Measurements from ENCODE around the gene GSG1L. TPM values are rescaled to one million over a fixed set of nuclear protein-coding genes. Genes with fewer than 3 reads are reported as not detected.

Gene GSG1L
- total RNA-seq, 2 experiments from 2014 or later = not detected

- no peak for DNase-seq
These were observed 204.5 kb downstream of the GSG1L start for GRCh38 chr16:27859020-27859419.

GRCh38 chr16:27853651-27854050, 209.9 kb downstream of the GSG1L start:
- no peak overlapping the region for H3K4me3 Mint-ChIP-seq
- POLR2A ChIA-PET = no interaction called here
- no peaks in the 10 kb centered on the region for H3K36me3 Mint-ChIP-seq (ENCODE audit: low read depth)
- peaks cover 6% of the 10 kb centered on the region for H3K27me3 Mint-ChIP-seq
- no peaks in the 10 kb centered on the region for H3K4me1 Mint-ChIP-seq
- CTCF ChIA-PET = no interaction called here
- DNase-seq = no peak
- no peaks in the 10 kb centered on the region for H3K9me3 Mint-ChIP-seq
- no peak overlapping the region for H3K27ac Mint-ChIP-seq

More at GRCh38 chr16:27859020-27859419, 204.5 kb downstream of the GSG1L start:
- peaks cover 13% of the 10 kb centered on the region for H3K9me3 Mint-ChIP-seq
- no peak overlapping the region for H3K27ac Mint-ChIP-seq
- no peak overlapping the region for H3K4me3 Mint-ChIP-seq
- ChIA-PET POLR2A (no interaction called here), CTCF (interaction anchor here (1.0 kb wide), 1 partner anchor 8 kb away, joined by 4 read pairs; no protein-coding TSS in a partner anchor)
- no peaks in the 10 kb centered on the region for H3K27me3 Mint-ChIP-seq
- H3K4me1 Mint-ChIP-seq = no peaks in the 10 kb centered on the region
- H3K36me3 Mint-ChIP-seq (ENCODE audit: low read depth) = no peaks in the 10 kb centered on the region

GRCh38 chr16:27853101-27853500, 210.4 kb downstream of the GSG1L start:
- Mint-ChIP-seq H3K27ac (no peak overlapping the region), H3K27me3 (peaks cover 6% of the 10 kb centered on the region), H3K36me3 (ENCODE audit: low read depth) (no peaks in the 10 kb centered on the region), H3K4me1 (no peaks in the 10 kb centered on the region), H3K4me3 (no peak overlapping the region), H3K9me3 (no peaks in the 10 kb centered on the region)
- no peak for DNase-seq
- ChIA-PET POLR2A (no interaction called here), CTCF (no interaction called here)

DNA sequence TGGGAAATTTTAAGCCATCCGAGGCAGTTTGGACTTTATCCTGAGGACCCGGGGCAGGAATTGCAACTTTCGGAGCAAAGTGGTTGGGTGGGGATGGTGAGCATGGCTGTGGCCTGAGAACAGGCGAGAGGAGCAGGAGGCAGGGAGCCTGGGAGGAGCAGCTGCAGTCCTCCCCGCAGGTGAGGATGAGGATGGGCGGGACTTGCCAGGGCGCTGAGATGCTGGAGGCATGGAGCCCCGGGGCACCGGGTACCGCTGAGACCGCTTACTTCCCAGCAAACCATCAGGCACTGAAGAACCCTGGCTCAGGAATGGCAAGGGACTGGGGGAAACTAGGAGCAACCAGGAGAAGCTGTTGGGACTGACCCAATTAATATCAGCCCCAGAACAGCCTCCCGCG, 210.8 kb downstream of the GSG1L start:
- no peaks in the 10 kb centered on the region for H3K4me1 Mint-ChIP-seq
- no peak overlapping the region for H3K4me3 Mint-ChIP-seq
- peaks cover 6% of the 10 kb centered on the region for H3K27me3 Mint-ChIP-seq
- H3K9me3 Mint-ChIP-seq = no peaks in the 10 kb centered on the region
- no peak for DNase-seq
- no peaks in the 10 kb centered on the region for H3K36me3 Mint-ChIP-seq (ENCODE audit: low read depth)
- ChIA-PET CTCF (no interaction called here), POLR2A (no interaction called here)
- no peak overlapping the region for H3K27ac Mint-ChIP-seq

DNA sequence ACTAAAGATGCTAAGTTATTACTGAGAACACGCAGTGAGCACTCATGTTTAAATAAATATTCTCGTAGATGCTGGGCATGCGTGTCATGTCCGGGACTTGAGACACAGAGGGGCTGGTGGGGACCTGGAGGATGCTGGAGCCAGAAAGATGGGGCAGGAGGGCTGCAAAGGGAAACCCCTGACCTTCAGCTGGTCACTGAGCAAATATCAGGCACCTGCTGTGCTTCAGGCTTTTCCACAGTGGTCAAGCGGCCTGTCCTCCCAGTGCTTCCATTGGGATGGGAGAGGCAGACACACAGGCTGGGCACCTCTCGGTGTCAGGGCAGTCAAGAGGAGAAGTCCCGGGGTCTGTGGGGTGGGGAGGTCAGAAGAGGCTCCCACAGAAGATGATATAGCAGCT, 211.4 kb downstream of the GSG1L start:
- Mint-ChIP-seq H3K4me3 (no peak overlapping the region), H3K36me3 (ENCODE audit: low read depth) (no peaks in the 10 kb centered on the region), H3K9me3 (no peaks in the 10 kb centered on the region), H3K27ac (no peak overlapping the region), H3K27me3 (peaks cover 6% of the 10 kb centered on the region), H3K4me1 (no peaks in the 10 kb centered on the region)
- CTCF ChIA-PET = no interaction called here
- POLR2A ChIA-PET = no interaction called here
- DNase-seq = no peak

DNA sequence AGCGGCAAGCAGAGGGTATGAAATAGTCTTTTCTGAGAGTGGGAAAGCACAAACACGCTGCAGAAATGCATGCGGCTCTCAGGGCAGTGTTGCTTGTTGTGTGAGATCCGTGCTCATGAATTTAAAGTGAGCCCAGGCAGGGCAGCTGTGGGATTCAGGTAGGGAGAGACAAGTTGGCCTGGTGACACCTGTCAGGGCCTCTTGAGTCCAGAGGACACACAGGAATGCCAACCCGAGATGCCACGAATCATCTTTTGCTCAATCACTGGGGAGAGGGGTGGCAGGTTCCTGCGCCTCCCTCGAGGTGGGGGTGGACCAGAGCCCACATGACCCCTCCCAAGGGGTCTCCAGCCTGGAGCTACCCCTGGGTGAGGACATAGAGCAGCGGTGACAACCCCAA, 211.9 kb downstream of the GSG1L start:
- Mint-ChIP-seq H3K4me3 (no peak overlapping the region), H3K27ac (no peak overlapping the region), H3K9me3 (no peaks in the 10 kb centered on the region), H3K4me1 (no peaks in the 10 kb centered on the region), H3K36me3 (ENCODE audit: low read depth) (no peaks in the 10 kb centered on the region), H3K27me3 (peaks cover 6% of the 10 kb centered on the region)
- ChIA-PET POLR2A (no interaction called here), CTCF (no interaction called here)
- DNase-seq = no peak

- ChIA-PET CTCF (no interaction called here), POLR2A (no interaction called here)
- Mint-ChIP-seq H3K4me3 (no peak overlapping the region), H3K4me1 (no peaks in the 10 kb centered on the region), H3K27me3 (peaks cover 9% of the 10 kb centered on the region), H3K27ac (no peak overlapping the region), H3K36me3 (ENCODE audit: low read depth) (no peaks in the 10 kb centered on the region), H3K9me3 (no peaks in the 10 kb centered on the region)
- no peak for DNase-seq
These were observed 213.9 kb downstream of the GSG1L start for GRCh38 chr16:27849621-27850020.

GRCh38 chr16:27847030-27847550, 216.4 kb downstream of the GSG1L start:
- CTCF ChIA-PET = interaction anchor here (1.4 kb wide), 1 partner anchor 20 kb away, joined by 4 read pairs; no protein-coding TSS in a partner anchor
- DNase-seq = no peak
- POLR2A ChIA-PET = no interaction called here
- H3K4me3 Mint-ChIP-seq = no peak overlapping the region
- H3K36me3 Mint-ChIP-seq (ENCODE audit: low read depth) = no peaks in the 10 kb centered on the region
- H3K4me1 Mint-ChIP-seq = no peaks in the 10 kb centered on the region
- peaks cover 3% of the 10 kb centered on the region for H3K27me3 Mint-ChIP-seq
- H3K27ac Mint-ChIP-seq = no peak overlapping the region
- no peaks in the 10 kb centered on the region for H3K9me3 Mint-ChIP-seq

DNA sequence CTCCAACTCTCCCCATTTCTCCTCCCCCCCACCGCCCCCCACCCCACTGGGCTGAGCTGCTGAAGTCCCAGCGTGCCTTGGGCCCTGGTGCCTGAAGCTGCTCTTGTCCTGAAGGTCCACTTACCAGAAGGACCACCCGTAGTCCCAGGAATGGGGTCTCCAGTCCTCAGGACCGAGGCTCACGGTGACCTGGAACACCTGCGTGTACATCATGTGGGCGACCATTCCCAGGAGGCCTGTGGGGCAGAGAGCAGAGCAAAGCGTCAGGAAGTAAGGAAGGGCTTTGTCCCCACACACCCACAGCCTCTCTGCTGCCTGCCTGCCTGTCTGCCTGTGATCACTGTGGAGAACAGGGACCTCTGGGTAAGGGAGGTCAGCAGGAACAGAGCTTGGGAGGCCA, 218.7 kb downstream of the GSG1L start:
- Mint-ChIP-seq H3K36me3 (ENCODE audit: low read depth) (no peaks in the 10 kb centered on the region), H3K27me3 (peaks cover 3% of the 10 kb centered on the region), H3K9me3 (no peaks in the 10 kb centered on the region), H3K4me3 (no peak overlapping the region), H3K4me1 (no peaks in the 10 kb centered on the region), H3K27ac (no peak overlapping the region)
- ChIA-PET CTCF (no interaction called here), POLR2A (no interaction called here)
- DNase-seq = no peak

DNA sequence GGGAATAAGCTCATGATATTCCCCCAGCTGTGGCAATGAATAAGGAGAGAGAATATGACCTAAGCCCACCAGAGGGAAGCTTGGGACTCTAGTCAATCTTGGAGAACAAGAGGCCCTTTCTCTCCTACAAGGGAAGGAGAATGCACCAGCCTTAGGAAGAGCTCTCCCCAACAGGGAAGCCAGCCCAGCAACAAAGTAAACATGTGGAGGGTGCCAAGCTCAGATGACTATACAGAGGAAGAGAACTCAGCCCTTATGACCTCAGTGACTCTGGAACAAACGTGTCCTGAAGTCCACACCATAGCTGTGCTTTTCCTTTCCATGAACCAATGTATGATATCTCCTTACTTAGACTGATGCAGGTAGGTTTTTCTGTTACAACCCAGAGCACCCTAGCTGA, 219.7 kb downstream of the GSG1L start:
- DNase-seq = no peak
- Mint-ChIP-seq H3K36me3 (ENCODE audit: low read depth) (no peaks in the 10 kb centered on the region), H3K27me3 (peaks cover 3% of the 10 kb centered on the region), H3K4me1 (no peaks in the 10 kb centered on the region), H3K27ac (no peak overlapping the region), H3K4me3 (no peak overlapping the region), H3K9me3 (no peaks in the 10 kb centered on the region)
- ChIA-PET POLR2A (no interaction called here), CTCF (interaction anchor here (0.6 kb wide), 1 partner anchor 751 kb away, joined by 3 read pairs; no protein-coding TSS in a partner anchor)

- Mint-ChIP-seq H3K27ac (no peak overlapping the region), H3K4me3 (no peak overlapping the region), H3K36me3 (ENCODE audit: low read depth) (no peaks in the 10 kb centered on the region), H3K9me3 (no peaks in the 10 kb centered on the region), H3K27me3 (peaks cover 5% of the 10 kb centered on the region), H3K4me1 (no peaks in the 10 kb centered on the region)
- ChIA-PET CTCF (no interaction called here), POLR2A (no interaction called here)
- no peak for DNase-seq
These were observed 221.6 kb downstream of the GSG1L start for GRCh38 chr16:27841911-27842310.

- POLR2A ChIA-PET = no interaction called here
These were observed 222.3 kb downstream of the GSG1L start for GRCh38 chr16:27841061-27841801.

GRCh38 chr16:27840311-27841060, 223.0 kb downstream of the GSG1L start:
- Mint-ChIP-seq H3K4me3 (no peak overlapping the region), H3K36me3 (ENCODE audit: low read depth) (no peaks in the 10 kb centered on the region), H3K4me1 (no peaks in the 10 kb centered on the region), H3K27ac (no peak overlapping the region), H3K9me3 (no peaks in the 10 kb centered on the region), H3K27me3 (peaks cover 12% of the 10 kb centered on the region)
- POLR2A ChIA-PET = no interaction called here
- no peak for DNase-seq
- CTCF ChIA-PET = interaction anchor here (0.7 kb wide), 1 partner anchor 1195 kb away, joined by 3 read pairs; no protein-coding TSS in a partner anchor

More at GRCh38 chr16:27841061-27841801, 222.3 kb downstream of the GSG1L start:
- Mint-ChIP-seq H3K9me3 (no peaks in the 10 kb centered on the region), H3K27me3 (peaks cover 11% of the 10 kb centered on the region), H3K27ac (no peak overlapping the region), H3K4me1 (no peaks in the 10 kb centered on the region), H3K4me3 (no peak overlapping the region), H3K36me3 (ENCODE audit: low read depth) (no peaks in the 10 kb centered on the region)
- no peak for DNase-seq
- CTCF ChIA-PET = no interaction called here

Measured in activated CD4-positive, alpha-beta T cell treated with anti-CD3 and anti-CD28 coated beads, Interleukin-2, amount 10 ng/mL, durations not matched to agents 7 days and 5 days (primary cell).